H1 (cell line): ENCODE results near the gene NFAT5. TPM values are rescaled to one million over a fixed set of nuclear protein-coding genes. Genes with fewer than 3 reads are reported as not detected.

Source experiments
- CTCF ChIA-PET: fragments of 300-600 bp; sonication (Branson Sonifier 250); formaldehyde crosslinking; loops from one replicate; lab custom pipeline; 2021; ENCODE audit not compliant: partially characterized antibody; lab: Charles Lee
- POLR2A ChIA-PET: fragments of 300-600 bp; sonication (Branson Sonifier 250); formaldehyde crosslinking; loops from one replicate; lab custom pipeline; 2021; ENCODE audit warnings: inconsistent platforms; ENCODE audit not compliant: partially characterized antibody; lab: Charles Lee
- DNase-seq, 2 experiments: peaks; one replicate each; pipeline versions ENCODE4 v3.0.0 to v3.0.0-alpha.2; 2010 to 2022; ENCODE audit warnings: low spot score in 2 of 2, low read depth in 1 of 2, mixed read lengths in 1 of 2
- FAIRE-seq: peaks from 2 replicates; lab custom pipeline; 2011; peaks lifted over from hg19 to GRCh38; lab: Jason Lieb, UNC
- H2AFZ ChIP-seq: 2 replicates; pipeline ENCODE4 v1.8.1; 2012; ENCODE audit warnings: low read length, inconsistent platforms
- H2AK5ac ChIP-seq: 2 replicates; pipeline ENCODE4 v1.6.1; 2013; ENCODE audit warnings: low read depth, low read length
- H2BK120ac ChIP-seq: replicated peaks from 2 replicates; pipeline ENCODE3; 2013; ENCODE audit warnings: low read depth, low read length, inconsistent platforms
- H2BK12ac ChIP-seq: 2 replicates; pipeline ENCODE4 v1.6.1; 2013; ENCODE audit warnings: low read depth, low read length
- H2BK15ac ChIP-seq: 2 replicates; pipeline ENCODE4 v1.6.1; 2013; ENCODE audit warnings: low read length
- H2BK20ac ChIP-seq: 2 replicates; pipeline ENCODE4 v1.6.1; 2013; ENCODE audit warnings: low read length
- H2BK5ac ChIP-seq: 2 replicates; pipeline ENCODE4 v1.6.1; 2013; ENCODE audit warnings: low read depth, low read length
- H3K14ac ChIP-seq: 2 replicates; pipeline ENCODE4 v1.6.1; 2013; ENCODE audit warnings: inconsistent platforms; ENCODE audit not compliant: insufficient read length
- H3K18ac ChIP-seq: 2 replicates; pipeline ENCODE4 v1.6.1; 2013; ENCODE audit warnings: low read length; ENCODE audit errors: extremely low read depth
- H3K23ac ChIP-seq: 2 replicates; pipeline ENCODE4 v1.6.1; 2013; ENCODE audit warnings: inconsistent platforms; ENCODE audit not compliant: insufficient read length
- H3K23me2 ChIP-seq: 2 replicates; pipeline ENCODE4 v1.6.1; 2013; ENCODE audit warnings: low read depth, low read length
- H3K27ac ChIP-seq: 2 replicates; pipeline ENCODE4 v1.6.1; 2011; ENCODE audit warnings: low read depth, low read length, inconsistent platforms
- H3K27me3 ChIP-seq, 4 experiments: replicated peaks in 1 of 4; 1 replicate in 1 of 4; 2 replicates in 3 of 4; pipeline versions ENCODE4 v1.6.1 to v1.8.1; 2011 to 2013; ENCODE audit warnings: low read length in 3 of 4, mild to moderate bottlenecking in 3 of 4, inconsistent platforms in 2 of 4, mixed read lengths in 2 of 4, moderate library complexity in 1 of 4; ENCODE audit not compliant: control insufficient read depth in 3 of 4, insufficient read depth in 3 of 4; ENCODE audit errors: extremely low read depth in 1 of 4
- H3K36me3 ChIP-seq, 4 experiments: 2 replicates each; pipeline versions ENCODE4 v1.6.1 to v1.8.1; 2011 to 2013; ENCODE audit warnings: mild to moderate bottlenecking in 4 of 4, low read length in 3 of 4, moderate library complexity in 2 of 4, control low read depth in 1 of 4, inconsistent platforms in 1 of 4; ENCODE audit not compliant: insufficient read depth in 4 of 4, control insufficient read depth in 2 of 4
- H3K4ac ChIP-seq: replicated peaks from 2 replicates; pipeline ENCODE3; 2013; ENCODE audit warnings: low read length, low read depth, mixed read lengths, inconsistent platforms; ENCODE audit not compliant: insufficient read length
- H3K4me1 ChIP-seq, 4 experiments: replicated peaks in 1 of 4; 1 replicate in 1 of 4; 2 replicates in 3 of 4; pipeline versions ENCODE4 v1.6.1 to v1.8.1; 2011 to 2013; ENCODE audit warnings: low read length in 3 of 4, inconsistent platforms in 2 of 4, mixed read lengths in 1 of 4; ENCODE audit not compliant: insufficient read depth in 4 of 4, control insufficient read depth in 3 of 4
- H3K4me2 ChIP-seq, 2 experiments: 2 replicates each; pipeline versions ENCODE4 v1.6.1 to v1.8.1; 2011 to 2013; ENCODE audit warnings: low read depth in 2 of 2, low read length in 2 of 2, control low read depth in 1 of 2, inconsistent platforms in 1 of 2, mild to moderate bottlenecking in 1 of 2; ENCODE audit not compliant: insufficient read depth in 1 of 2
- H3K4me3 ChIP-seq, 4 experiments: fragments of 200-600, 300-600 bp in 1 of 4; sonication (generic), shearing (Covaris generic), sonication (Bioruptor Twin) in 1 of 4; 2 replicates each; pipeline versions ENCODE4 v1.5.1 to v1.8.1; 2011 to 2016; ENCODE audit warnings: low read length in 4 of 4, low read depth in 3 of 4, control low read depth in 2 of 4, inconsistent platforms in 2 of 4, mild to moderate bottlenecking in 2 of 4, mixed read lengths in 1 of 4, moderate library complexity in 1 of 4; ENCODE audit not compliant: insufficient read depth in 2 of 4; ENCODE audit errors: extremely low read depth in 1 of 4
- H3K56ac ChIP-seq: replicated peaks from 2 replicates; pipeline ENCODE3; 2013; ENCODE audit warnings: low read depth, mild to moderate bottlenecking, mixed read lengths, low read length, inconsistent platforms; ENCODE audit not compliant: insufficient read length
- H3K79me1 ChIP-seq: 2 replicates; pipeline ENCODE4 v1.6.1; 2013; ENCODE audit warnings: low read depth, low read length, control low read depth
- H3K79me2 ChIP-seq, 2 experiments: 2 replicates each; pipeline versions ENCODE4 v1.6.1 to v1.8.1; 2012 to 2013; ENCODE audit warnings: low read length in 2 of 2, mild to moderate bottlenecking in 2 of 2, inconsistent platforms in 1 of 2; ENCODE audit not compliant: insufficient read depth in 2 of 2, control insufficient read depth in 1 of 2
- H3K9ac ChIP-seq, 4 experiments: replicated peaks in 1 of 4; 1 replicate in 1 of 4; 2 replicates in 3 of 4; pipeline versions ENCODE4 v1.6.1 to v1.8.1; 2011 to 2013; ENCODE audit warnings: low read depth in 3 of 4, low read length in 3 of 4, control low read depth in 2 of 4, mild to moderate bottlenecking in 2 of 4, moderate library complexity in 2 of 4, inconsistent platforms in 1 of 4; ENCODE audit errors: extremely low read depth in 1 of 4
- H3K9me3 ChIP-seq, 2 experiments: 2 replicates each; pipeline versions ENCODE4 v1.6.1 to v1.8.1; 2012 to 2013; ENCODE audit warnings: mild to moderate bottlenecking in 2 of 2, moderate library complexity in 2 of 2, control low read depth in 1 of 2, inconsistent platforms in 1 of 2, low read depth in 1 of 2, low read length in 1 of 2, mixed read lengths in 1 of 2; ENCODE audit not compliant: insufficient read depth in 2 of 2
- H4K20me1 ChIP-seq, 2 experiments: replicated peaks in 1 of 2; 2 replicates each; pipeline versions ENCODE3 to v1.8.1; 2011 to 2013; ENCODE audit warnings: inconsistent platforms in 2 of 2, low read length in 2 of 2, mild to moderate bottlenecking in 1 of 2; ENCODE audit not compliant: insufficient read depth in 2 of 2, control insufficient read depth in 1 of 2
- H4K5ac ChIP-seq: 2 replicates; pipeline ENCODE4 v1.6.1; 2013; ENCODE audit warnings: low read length, low read depth, mixed read lengths, inconsistent platforms; ENCODE audit not compliant: insufficient read length
- H4K8ac ChIP-seq: 2 replicates; pipeline ENCODE4 v1.8.0; 2013; ENCODE audit warnings: mild to moderate bottlenecking, moderate library complexity, low read length, inconsistent platforms; ENCODE audit not compliant: insufficient read depth; ENCODE audit errors: extremely low read depth
- H4K91ac ChIP-seq: replicated peaks from 2 replicates; pipeline ENCODE3; 2013; ENCODE audit warnings: low read length, mixed read lengths, inconsistent platforms; ENCODE audit not compliant: insufficient read length
- ATF3 ChIP-seq: IDR thresholded peaks from 2 replicates; pipeline ENCODE4 v1.6.1; 2011; ENCODE audit warnings: low read depth, mild to moderate bottlenecking, low read length; ENCODE audit not compliant: insufficient read depth
- CBX5 ChIP-seq: fragments of 300-800, 300-1000 bp; sonication (generic); IDR thresholded peaks from 2 replicates; pipeline ENCODE4 v1.7.1; 2016; ENCODE audit warnings: antibody characterized with exemption, low read length, low read depth
- EP300 ChIP-seq, 2 experiments: IDR thresholded peaks; 1 replicate in 1 of 2; 2 replicates in 1 of 2; pipeline ENCODE4 v1.6.1; 2011 to 2012; ENCODE audit warnings: low read depth in 2 of 2, low read length in 2 of 2, mild to moderate bottlenecking in 2 of 2, borderline replicate concordance in 1 of 2, inconsistent platforms in 1 of 2, moderate library complexity in 1 of 2
- KDM4A ChIP-seq: IDR thresholded peaks from one replicate; pipeline ENCODE4 v1.7.1; 2012; ENCODE audit warnings: low read depth, mild to moderate bottlenecking, moderate library complexity, low read length, inconsistent platforms; ENCODE audit not compliant: severe bottlenecking
- SIX5 ChIP-seq: IDR thresholded peaks from 2 replicates; pipeline ENCODE4 v1.6.1; 2011; ENCODE audit warnings: mild to moderate bottlenecking, low read depth, low read length
- WGBS, 2 experiments: shearing (Covaris generic) in 1 of 2; methylation state at CpG; one replicate each; pipeline versions ENCODE4 v1.1.6 to v1.1.7; 2013 to 2015; ENCODE audit warnings: low lambda C conversion rate in 2 of 2, mixed read lengths in 2 of 2, inconsistent platforms in 1 of 2, low coverage in 1 of 2, missing lambda C conversion rate in 1 of 2; ENCODE audit not compliant: insufficient replicate concordance in 2 of 2, insufficient coverage in 1 of 2, insufficient read length in 1 of 2; ENCODE audit errors: extremely low coverage in 1 of 2, missing lambda C conversion rate in 1 of 2; 5-methylcytosine and 5-hydroxymethylcytosine counted together
- polyA plus RNA-seq, 7 experiments: library from polyadenylated mRNA; depleted of rRNA in 3 of 7; stranded (reverse) in 5 of 7; unstranded in 2 of 7; fragments of >200 nt in 5 of 7; fragments of 200-250 nt in 2 of 7; gene quantifications; 1 replicate in 5 of 7; 2 replicates in 1 of 7; 4 replicates in 1 of 7; pipeline versions ENCODE4 v1.2.1 to v1.2.3, GENCODE V29; 2011 to 2013; ENCODE audit warnings: missing spikeins in 2 of 7, mixed read lengths in 2 of 7
- total RNA-seq: library from RNA; stranded (reverse); fragmentation: NEBNext Ultra II Directional; extraction: Animal tissue kit (Norgen Biotek cat#: 25700); gene quantifications from 2 replicates; pipeline ENCODE4 v1.2.1, GENCODE V29; 2021

NFAT5 gene
- total and polyA plus RNA-seq, 2 of the 8 experiments (the other 6 are each of a cell fraction or from before 2014, with no cell fraction given), result 8.9 to 29.0 TPM

DNA sequence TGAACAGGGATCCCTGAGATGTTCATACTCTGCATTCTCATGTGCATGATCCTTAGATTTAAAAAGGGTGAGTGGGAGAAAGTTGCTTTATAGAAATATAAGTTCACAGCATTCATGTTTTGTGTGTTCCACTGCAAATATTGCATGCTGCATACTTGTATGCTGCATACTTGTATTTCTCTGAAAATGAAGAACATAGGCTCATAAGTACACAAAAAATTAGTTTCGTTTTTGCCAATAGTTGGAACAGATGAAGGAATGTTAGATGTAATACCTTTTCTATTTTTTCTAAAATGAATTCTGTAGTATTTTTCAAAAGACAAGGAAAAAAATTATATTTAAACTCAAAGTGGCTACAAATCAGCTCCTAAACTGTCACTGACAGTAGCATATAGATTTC, 79.0 kb downstream of the NFAT5 start:
- Histone ChIP-seq H3K9me3 (no peaks in the 10 kb centered on the region), H2BK5ac (no peak overlapping the region), H3K4me2 (no peak overlapping the region), H2BK120ac (no peak overlapping the region), H3K4ac (no peak overlapping the region), H3K36me3 (peaks cover 3 to 12% (median 7%) of the 10 kb centered on the region in 4 experiments; a peak in 6 of 8 replicates), H3K27ac (no peak overlapping the region), H3K4me3 (no peak overlapping the region), H2AK5ac (no peak overlapping the region), H3K79me1 (no peaks in the 10 kb centered on the region), H4K5ac (no peak overlapping the region), H3K9ac (no peak overlapping the region), H2BK20ac (no peak overlapping the region), H3K18ac (no peak overlapping the region), H3K79me2 (no peaks in the 10 kb centered on the region), H3K4me1 (no peaks in the 10 kb centered on the region; a peak in 1 of 7 replicates), H2BK15ac (no peak overlapping the region), H3K23ac (no peak overlapping the region), H3K27me3 (no peaks in the 10 kb centered on the region), H2AFZ (no peak overlapping the region), H4K91ac (no peak overlapping the region), H3K56ac (no peak overlapping the region), H4K20me1 (peaks cover 0 to 4% of the 10 kb centered on the region in 2 experiments), H4K8ac (no peak overlapping the region), H2BK12ac (no peak overlapping the region), H3K14ac (no peak overlapping the region), H3K23me2 (no peaks in the 10 kb centered on the region)
- TF ChIP-seq EP300 (IDR thresholded peaks at IDR 0.05; ENCODE audit: borderline replicate concordance in 1 of 2, low read depth in 2 of 2, low read length in 2 of 2) (no peak), SIX5 (no peak), KDM4A (no peak), ATF3 (no peak), CBX5 (no peak)
- FAIRE-seq, result no peak
- ChIA-PET CTCF (no interaction called here), POLR2A (interaction anchor here (0.6 kb wide), 1 partner anchor 141 kb away, joined by 3 read pairs; no protein-coding TSS in a partner anchor)
- WGBS, 2 experiments, result 77% methylated on average over 1 of the region's 1 CpG; no CpG with 5 or more reads in 1 of the 2 experiments
- no peak for DNase-seq
